Measurements from ENCODE around the gene CAPN11. TPM values are rescaled to one million over a fixed set of nuclear protein-coding genes. Genes with fewer than 3 reads are reported as not detected.

Gene CAPN11
- total RNA-seq, 1 experiment from 2014 or later = not detected

- BruUV-seq (replicated peaks) = no TSS peak
- ChIA-PET RAD21 (ENCODE audit: low non-redundant PET in 1 of 2, low total read pairs in 2 of 2, uncharacterized antibody in 2 of 2, unreplicated experiment in 2 of 2) (no interaction called here), POLR2A (no interaction called here)
Measured at GRCh38 chr6:44119704-44120262, 38.8 kb upstream of the CAPN11 start.

More at GRCh38 chr6:44119704-44120262, 38.8 kb upstream of the CAPN11 start:
- no peak overlapping the region for H2AFZ ChIP-seq (ENCODE audit: low read depth, low read length, poor library complexity, severe bottlenecking)
- peaks cover 0 to 20% of the 10 kb centered on the region in 2 experiments; a peak in 1 of 4 replicates for H3K36me3 ChIP-seq (ENCODE audit: control insufficient read depth in 1 of 2, insufficient read depth in 2 of 2, low read length in 2 of 2)
- TF ChIP-seq TCF7L2 (IDR thresholded peaks at IDR 0.05; ENCODE audit: borderline replicate concordance, extremely low read depth, insufficient read depth, insufficient read length) = no peak
- no peak for TF ChIP-seq SIN3A (IDR thresholded peaks at IDR 0.05; ENCODE audit: low read depth)
- TF ChIP-seq ELF1 (IDR thresholded peaks at IDR 0.05; ENCODE audit: borderline replicate concordance, low read depth) = no peak
- no peak for TF ChIP-seq RAD21 (IDR thresholded peaks at IDR 0.05; ENCODE audit: low read depth)
- TF ChIP-seq POLR2A (IDR thresholded peaks at IDR 0.05; ENCODE audit: borderline replicate concordance, extremely low read depth, insufficient read depth, insufficient read length) = no peak
- TF ChIP-seq JUND (IDR thresholded peaks at IDR 0.05) = no peak
- TF ChIP-seq EZH2 (IDR thresholded peaks at IDR 0.05) = no peak
- no peak for TF ChIP-seq SP1 (IDR thresholded peaks at IDR 0.05; ENCODE audit: low read depth)
- TF ChIP-seq ZFX (IDR thresholded peaks at IDR 0.05) = no peak
- no peak for TF ChIP-seq ZBTB33 (IDR thresholded peaks at IDR 0.05; ENCODE audit: extremely low read depth, insufficient replicate concordance, low read length)
- TF ChIP-seq CEBPB (IDR thresholded peaks at IDR 0.05; ENCODE audit: low read depth) = no peak
- no peak overlapping the region for H3K4me2 ChIP-seq (ENCODE audit: low read length)
- H3K9ac ChIP-seq (ENCODE audit: low read length) = no peak overlapping the region
- no peak for ATAC-seq
- H3K27me3 ChIP-seq (ENCODE audit: insufficient read depth, low read length) = no peaks in the 10 kb centered on the region
- peaks cover 7 to 19% of the 10 kb centered on the region in 2 experiments; a peak in 2 of 4 replicates for H3K4me1 ChIP-seq (ENCODE audit: control insufficient read depth in 1 of 2, insufficient read depth in 2 of 2, low read length in 2 of 2)
- no peaks in the 10 kb centered on the region for H3K9me3 ChIP-seq (ENCODE audit: control insufficient read depth in 1 of 2, insufficient read depth in 1 of 2, low read depth in 1 of 2, low read length in 2 of 2)
- peaks cover 100% of the 10 kb centered on the region for H3K79me2 ChIP-seq (ENCODE audit: insufficient read depth, low read length)
- H3K9me2 ChIP-seq (ENCODE audit: insufficient read depth) = no peaks in the 10 kb centered on the region
- H3K4me3 ChIP-seq (replicated peaks in 1 of 2; ENCODE audit: low read depth in 1 of 2, low read length in 2 of 2) = no peak overlapping the region
- no peak for DNase-seq (ENCODE audit: low read depth, low spot score)
- CTCF ChIA-PET = no interaction called here
- no peak overlapping the region for H3K27ac ChIP-seq (ENCODE audit: low read depth, low read length)
- H4K20me1 ChIP-seq (ENCODE audit: insufficient read depth) = peaks cover 25% of the 10 kb centered on the region; the same call in 1 of the 2 replicates
- intact Hi-C loops (cut with micrococcal nuclease) = no loop called here

Data from HCT116 (cell line).